ENCODE data around the gene TRIM64C.
"Not testable (repeated sequence)": the region's sequence is repeated elsewhere in the genome, so short reads cannot be mapped to it uniquely, and the experiment has no call there.

DNA sequence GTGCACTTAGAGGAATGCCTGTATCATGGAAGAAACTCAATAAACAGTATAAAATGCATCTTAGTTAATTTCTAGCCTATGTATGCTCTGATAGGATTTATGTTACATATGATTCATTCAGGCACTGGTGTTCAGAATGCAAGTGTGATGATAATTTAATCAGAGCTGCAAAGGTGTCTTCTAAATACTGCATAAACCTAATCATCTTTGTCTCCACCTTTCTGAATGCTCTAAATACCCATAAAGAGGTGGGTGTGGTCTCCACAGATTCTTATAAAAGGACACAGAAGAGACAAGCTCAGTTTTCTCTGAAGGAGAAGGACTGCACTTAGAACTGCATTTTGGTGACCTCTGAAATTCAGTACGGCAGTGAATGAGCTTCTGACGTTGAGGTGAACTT is 30.4 kb downstream of the TRIM64C start, which contains the start of gene TRIM49B:
- TF ChIP-seq USF2 (IDR thresholded peaks at IDR 0.05; ENCODE audit: borderline replicate concordance, low read depth, low read length); CTCF (IDR thresholded peaks at IDR 0.05); SIN3A (IDR thresholded peaks at IDR 0.05; ENCODE audit: borderline replicate concordance, low read depth, low read length); JUND (IDR thresholded peaks at IDR 0.05); RAD21 (IDR thresholded peaks at IDR 0.05; ENCODE audit: low read length): not testable (repeated sequence)

Data from SK-N-SH (cell line).